ENCODE measurements around the gene ANO4.

DNA sequence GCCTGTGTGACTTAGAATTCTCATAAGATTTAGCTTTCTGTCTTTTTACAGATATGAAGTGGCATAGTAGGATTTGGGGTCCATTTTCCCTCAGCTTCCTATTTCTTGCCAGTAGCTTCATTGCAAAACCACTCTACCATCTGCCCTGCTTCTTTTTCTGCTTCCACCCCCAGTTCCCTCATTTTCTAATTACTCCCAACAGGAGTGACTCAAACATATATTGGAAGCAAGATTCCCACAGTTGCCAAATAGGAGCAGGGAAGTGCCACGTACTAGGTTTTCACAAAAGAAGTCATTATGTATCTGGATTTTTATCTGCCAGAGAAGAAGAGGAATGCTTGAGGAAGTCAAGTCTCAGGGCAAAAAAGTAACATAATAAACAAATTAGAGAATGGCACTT, 64.1 kb downstream of the ANO4 start:
- TF ChIP-seq, protein P1, sequence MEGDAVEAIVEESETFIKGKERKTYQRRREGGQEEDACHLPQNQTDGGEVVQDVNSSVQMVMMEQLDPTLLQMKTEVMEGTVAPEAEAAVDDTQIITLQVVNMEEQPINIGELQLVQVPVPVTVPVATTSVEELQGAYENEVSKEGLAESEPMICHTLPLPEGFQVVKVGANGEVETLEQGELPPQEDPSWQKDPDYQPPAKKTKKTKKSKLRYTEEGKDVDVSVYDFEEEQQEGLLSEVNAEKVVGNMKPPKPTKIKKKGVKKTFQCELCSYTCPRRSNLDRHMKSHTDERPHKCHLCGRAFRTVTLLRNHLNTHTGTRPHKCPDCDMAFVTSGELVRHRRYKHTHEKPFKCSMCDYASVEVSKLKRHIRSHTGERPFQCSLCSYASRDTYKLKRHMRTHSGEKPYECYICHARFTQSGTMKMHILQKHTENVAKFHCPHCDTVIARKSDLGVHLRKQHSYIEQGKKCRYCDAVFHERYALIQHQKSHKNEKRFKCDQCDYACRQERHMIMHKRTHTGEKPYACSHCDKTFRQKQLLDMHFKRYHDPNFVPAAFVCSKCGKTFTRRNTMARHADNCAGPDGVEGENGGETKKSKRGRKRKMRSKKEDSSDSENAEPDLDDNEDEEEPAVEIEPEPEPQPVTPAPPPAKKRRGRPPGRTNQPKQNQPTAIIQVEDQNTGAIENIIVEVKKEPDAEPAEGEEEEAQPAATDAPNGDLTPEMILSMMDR (IDR thresholded peaks at IDR 0.05; ENCODE audit: borderline replicate concordance, extremely low read depth, low read length, poor library complexity, severe bottlenecking): no peak
- no peak for TF ChIP-seq EZH2 (IDR thresholded peaks at IDR 0.05; ENCODE audit: borderline replicate concordance, low read depth, low read length, severe bottlenecking)
